NAMALWA (cell line): ENCODE data around the gene RASSF5.
A peak's percentile ranks its signal among the peaks of the same experiment; 100 is the strongest.

ENCODE experiments used
- DNase-seq: peaks from one replicate; pipeline ENCODE4 v3.0.0-alpha.2; 2015; ENCODE audit warnings: low spot score

RASSF5 gene

DNA sequence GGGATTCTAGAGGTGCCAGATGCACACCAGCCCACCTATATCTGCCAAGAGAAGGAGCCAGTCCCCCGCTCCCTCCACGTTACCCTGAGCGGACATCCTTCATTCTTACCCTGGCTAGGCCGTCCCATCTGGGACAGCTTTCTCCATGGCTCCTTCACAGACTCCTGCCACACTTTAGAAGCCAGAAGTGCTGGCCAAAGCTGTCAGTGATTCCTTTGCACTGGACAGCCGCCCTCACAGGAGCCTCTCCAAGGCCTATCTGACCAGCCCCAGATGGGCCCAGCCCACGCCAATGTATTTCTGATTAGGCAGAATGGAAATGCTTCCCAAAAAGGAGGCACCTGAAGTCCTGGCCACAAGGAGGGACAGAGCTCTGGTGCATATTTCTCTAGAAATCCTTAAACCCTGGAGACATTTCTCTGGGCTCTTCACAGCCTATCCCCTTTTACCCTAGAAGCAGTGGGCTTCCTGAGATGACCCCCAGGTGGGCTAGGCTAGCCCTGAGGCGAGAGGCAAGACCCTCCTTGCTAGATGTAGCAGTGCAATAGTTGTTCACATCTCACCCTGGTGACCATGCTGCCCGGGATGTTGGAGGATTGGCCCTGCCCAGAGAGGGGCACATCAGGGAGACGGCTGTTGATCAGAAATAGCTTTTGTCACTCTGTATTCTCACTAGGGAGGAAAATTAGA, 44.1 kb downstream of the RASSF5 start:
- no peak for DNase-seq

DNA sequence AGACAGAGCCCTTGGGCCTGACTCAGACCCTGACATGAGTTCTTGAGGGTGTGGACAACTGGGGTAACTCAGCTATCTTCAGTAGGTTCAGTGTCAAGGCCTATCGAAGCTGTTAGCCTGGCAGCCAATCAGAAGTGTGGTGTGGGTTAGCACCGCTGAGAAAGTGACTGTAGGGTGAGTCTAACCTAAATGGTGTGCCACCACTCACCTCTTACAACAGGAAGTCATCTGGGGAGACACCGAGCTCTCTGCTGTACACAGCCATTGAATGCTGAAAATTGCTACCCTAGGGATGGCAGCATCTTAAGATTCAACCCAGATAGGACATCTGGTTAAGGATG, 44.6 kb downstream of the RASSF5 start:
- DNase-seq = no peak

DNA sequence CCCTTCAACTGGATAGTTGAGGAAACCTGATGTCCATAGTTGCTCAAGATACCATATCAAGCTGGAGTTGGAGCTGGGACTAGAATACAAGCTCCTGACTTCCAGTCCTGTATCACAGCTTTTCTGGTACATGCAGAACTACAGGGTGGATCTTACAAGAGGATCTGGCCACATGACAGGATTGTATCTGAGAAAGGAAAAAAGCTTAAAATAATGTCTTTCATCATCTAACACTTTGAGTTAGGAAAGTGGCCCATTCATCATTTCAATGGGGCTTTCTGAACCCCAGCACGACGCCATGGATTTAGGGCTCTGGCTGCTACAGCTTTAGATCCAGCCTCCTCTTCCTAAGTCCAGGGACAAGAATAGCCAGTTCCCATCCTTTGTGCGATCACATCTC, 46.9 kb downstream of the RASSF5 start:
- no peak for DNase-seq

DNA sequence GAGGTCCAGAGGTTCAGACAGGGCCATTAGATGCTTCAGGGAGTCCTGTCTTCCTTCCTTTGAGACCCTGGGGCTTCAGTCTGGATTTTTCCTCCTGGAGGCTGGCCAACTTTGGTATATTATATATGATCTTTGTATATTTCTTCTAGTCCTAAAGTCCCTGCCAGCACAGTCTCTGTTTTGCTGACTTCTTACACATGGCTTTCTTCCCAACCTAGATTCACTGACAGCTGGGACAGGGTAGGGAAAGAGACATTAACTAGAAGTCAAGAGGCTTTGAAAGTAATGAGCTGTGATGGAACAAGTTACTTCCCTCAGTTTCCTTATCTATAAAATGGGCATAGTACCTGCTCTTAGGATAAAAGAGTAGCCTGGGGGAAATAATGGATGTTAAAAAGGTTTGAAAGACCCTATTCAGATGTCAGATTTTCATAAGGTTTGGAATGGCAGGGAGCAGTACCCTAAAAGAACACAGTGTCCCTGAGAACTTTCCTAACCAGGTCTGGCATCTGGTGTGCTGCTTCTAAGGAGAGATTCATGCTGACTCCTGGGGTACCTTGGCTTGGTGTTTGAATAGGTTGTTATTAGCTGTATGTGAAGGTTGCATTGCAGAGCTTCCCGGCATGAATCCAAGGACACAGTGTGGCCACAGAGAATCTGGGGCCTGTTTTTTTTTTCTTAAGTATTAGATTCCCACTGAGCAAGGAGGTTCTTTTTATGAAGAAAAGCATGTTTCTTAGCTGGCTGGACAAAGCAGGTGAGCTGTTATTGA, 47.6 kb downstream of the RASSF5 start:
- no peak for DNase-seq

DNA sequence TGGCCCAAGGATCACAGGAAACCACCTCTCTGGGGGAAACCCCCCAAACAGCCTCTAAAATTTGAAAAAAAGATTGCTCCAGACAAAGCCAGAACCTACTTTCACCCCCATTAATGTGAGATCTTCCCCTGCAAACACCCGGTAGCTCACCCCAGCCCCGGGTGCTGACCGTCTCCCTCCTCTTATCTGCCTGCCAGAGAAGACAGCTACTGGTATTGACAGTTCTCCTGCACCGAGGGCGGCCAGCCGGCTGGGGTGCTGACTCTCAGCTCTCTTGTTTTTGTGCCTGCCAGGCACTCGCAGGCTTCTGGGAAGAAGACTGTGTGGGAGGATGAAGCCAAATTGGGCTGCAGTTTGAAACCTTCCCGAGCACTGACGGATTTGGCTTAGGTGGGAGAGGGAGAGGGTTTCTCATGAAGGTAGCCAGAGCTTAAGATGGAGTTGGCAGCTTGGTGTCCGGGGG, 48.2 kb downstream of the RASSF5 start:
- DNase-seq = no peak

DNA sequence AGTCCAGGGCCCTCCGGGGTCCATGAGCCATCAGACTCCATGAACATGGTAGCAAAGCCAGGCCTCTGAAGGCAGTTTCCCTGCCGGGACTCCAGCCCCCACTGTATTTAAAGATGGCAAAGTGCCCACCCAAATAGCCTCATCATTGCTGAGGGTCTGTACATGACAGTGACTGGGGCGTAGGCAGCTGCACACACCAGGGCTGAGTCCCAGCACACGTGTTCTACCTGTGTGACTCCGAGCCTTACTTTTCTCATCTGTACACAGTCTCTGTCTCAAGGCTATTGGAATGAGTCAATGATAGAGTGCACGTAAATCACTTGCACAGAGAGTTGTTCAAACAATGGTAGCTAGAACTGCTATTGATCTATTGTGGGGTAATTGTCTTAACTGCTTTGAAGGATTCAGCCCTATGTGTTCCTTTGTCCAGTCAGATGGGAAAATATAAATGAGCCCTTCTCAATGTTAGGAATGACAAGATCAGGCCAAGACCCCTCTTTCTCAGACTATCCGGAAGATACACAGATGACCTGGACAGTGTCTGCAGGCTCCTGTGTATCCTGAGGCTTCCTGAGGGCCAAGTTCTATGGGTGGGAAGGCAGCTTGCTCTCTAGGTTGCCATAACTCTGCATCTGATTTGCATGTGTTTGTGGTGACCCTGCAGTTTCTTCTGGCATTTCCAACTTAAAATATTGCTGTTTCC, 48.9 kb downstream of the RASSF5 start:
- no peak for DNase-seq

DNA sequence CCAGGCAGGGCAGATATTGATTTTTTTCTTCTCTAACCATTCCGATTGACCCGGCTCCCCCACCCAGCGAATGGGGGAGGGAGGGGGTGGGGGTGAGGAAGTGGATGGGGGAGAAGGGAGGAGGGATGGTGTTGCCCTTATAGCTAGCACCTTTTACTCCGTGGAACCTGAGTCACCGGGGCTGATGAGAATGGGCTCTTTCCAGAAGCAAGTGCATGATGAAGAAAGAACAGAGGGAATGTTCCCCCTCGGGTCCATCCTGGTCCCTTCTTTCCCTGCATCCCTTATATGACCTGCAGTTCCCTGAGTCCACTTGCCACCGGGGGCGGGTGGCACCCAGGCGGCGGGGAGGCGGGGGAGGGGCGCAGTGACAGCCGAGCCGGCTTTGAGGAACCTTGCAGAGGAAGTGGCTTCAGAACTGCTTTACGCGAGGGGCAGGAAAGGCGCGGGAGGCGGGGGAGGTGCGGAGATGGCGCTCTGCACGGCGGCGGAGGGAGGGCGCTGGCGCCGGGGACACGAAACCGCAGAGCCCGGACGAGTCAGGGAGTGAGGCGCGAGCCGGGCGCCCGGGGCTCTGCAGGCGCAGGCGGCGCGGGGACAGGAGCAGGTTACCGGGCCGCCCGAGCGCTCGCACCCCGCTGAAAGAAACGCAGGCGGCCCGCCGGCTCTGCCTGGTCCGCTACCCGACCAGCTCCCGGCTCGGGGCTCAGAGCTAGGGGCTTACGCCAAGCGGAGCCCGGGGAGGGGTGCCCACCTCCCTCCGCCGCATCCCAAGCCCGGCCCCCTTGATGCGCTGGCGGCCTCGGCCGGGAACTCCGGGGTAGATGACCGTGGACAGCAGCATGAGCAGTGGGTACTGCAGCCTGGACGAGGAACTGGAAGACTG, 49.7 kb downstream of the RASSF5 start:
- peak; percentile 81 for DNase-seq

DNA sequence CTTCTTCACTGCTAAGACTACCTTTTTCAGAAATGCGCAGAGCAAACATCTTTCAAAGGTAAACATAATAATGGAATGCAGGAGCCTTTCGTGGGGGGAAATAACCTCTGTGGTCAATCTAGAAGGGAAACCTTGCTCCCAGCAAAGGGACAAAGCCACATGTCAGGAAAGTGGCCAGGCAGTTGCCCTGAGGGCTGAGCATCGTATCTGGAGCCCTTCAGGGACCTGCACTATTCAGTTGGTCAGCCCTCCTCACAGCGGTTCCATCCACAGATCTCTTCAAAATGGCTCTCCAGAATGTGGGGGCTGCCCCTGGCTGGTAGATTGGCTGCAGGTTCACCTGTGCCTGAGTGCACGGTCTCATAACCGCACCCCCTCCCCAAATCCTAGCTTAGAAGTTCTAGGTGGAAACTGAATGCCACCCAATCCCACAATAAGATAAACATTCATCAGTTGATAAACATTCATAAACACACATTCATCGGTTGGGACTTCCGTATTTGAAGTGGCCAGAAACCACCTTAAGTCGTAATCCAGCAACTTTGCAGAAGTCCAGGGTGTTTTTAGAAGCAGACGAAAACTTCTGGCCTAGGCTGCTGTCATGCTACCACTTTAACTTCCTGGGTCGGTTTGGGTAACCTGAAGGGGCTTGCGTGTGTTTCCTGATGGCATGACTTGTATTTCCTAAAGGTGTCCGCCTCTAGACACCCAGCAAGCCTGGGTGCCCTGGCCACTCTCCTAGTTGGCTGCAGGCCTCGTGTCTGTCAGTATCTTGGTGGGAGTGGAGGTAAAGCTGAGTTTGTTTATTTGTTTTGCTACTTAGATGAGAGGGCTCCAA, 50.5 kb downstream of the RASSF5 start:
- DNase-seq = peak; percentile 57

DNA sequence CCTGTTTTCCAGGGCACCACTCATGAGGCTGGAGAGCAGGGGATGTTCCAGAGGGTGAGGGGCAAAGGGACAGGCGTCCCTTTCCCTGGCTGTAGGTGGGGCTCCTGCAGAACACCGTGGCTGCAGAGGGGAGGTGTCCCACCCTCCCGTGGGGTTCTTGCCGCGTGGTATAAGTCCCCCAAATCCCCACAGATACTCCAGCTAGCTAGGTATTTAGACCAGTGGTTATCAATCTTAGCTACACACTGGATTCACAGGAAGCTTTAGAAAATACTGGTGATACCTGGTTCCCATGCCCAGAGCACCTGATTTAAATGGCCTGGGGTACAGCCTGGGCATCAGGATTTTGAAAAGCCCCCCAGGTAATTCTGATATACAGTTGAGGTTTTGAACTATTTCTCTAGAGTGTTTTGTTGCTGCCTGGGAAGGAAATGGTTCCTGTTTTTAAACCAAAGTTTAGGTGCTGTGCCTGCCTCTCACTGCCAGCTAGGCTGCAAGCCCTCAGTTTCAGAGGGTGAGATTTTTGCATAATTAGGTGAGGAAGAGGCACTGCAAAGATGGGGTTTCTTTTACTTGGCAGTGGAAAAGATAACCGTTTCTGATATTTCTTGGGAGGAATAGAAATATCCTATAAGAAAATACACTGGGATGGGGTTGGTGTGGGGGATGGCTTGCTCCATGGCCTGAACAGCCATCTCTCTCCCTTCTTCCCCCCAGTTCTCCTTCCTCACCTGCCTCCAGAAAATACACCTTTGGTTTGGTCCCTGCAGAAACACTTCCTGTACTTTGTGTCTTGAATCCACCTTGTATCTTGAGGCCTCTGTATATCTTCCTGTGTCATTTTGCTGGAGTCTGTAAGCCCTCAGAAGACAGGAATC, 51.7 kb downstream of the RASSF5 start:
- DNase-seq = peak; percentile 67

DNA sequence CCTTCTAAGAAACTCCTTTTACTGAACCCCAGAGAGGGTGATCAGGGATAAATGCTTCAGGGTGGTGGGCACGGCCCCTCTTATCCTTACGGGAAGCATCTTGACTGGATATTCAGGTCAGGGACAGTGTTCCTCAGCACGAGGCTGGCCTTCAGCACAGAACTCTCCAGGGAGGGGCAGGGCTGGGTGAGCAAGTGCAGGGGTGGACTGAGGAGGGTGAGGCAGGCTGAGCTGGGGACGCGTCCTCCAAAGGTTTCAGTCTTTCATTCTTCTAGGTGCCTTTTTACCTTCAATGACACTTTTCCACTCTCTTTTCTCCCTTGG, 52.3 kb downstream of the RASSF5 start:
- no peak for DNase-seq

DNA sequence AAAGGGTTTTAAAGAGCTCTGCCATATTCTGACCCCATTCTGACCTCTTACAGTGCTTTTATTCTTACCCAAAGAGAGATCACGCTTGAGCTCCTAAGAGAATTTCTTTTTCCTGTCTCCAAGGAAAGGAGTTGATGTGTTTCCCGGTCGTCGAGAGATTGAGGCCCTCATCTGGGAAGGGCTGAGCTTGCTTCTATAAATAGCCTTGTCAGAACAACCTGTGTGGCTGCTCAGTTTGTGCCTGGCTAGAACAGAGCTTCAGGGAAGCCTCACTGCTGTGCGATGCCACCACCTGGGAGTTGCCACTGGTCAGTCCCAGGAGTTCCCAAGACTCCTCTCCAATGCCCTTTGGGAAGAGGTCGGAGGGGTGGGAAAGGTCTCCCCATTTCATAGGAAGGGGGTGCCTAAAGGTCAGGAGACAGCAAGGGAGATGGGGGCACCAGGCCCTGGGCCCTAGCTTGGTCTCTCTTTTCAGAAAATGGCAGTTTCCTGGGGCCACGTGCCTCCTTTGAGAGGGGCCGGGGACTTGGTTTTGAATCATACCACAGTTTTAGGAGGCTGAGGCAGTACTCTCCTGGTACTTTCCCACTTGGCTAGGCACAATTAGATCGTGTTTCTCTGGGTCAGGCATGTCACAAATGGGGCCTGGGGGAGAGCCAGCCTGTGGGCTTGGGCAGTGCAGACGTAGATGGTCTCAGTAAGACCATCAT, 52.8 kb downstream of the RASSF5 start:
- DNase-seq = no peak

DNA sequence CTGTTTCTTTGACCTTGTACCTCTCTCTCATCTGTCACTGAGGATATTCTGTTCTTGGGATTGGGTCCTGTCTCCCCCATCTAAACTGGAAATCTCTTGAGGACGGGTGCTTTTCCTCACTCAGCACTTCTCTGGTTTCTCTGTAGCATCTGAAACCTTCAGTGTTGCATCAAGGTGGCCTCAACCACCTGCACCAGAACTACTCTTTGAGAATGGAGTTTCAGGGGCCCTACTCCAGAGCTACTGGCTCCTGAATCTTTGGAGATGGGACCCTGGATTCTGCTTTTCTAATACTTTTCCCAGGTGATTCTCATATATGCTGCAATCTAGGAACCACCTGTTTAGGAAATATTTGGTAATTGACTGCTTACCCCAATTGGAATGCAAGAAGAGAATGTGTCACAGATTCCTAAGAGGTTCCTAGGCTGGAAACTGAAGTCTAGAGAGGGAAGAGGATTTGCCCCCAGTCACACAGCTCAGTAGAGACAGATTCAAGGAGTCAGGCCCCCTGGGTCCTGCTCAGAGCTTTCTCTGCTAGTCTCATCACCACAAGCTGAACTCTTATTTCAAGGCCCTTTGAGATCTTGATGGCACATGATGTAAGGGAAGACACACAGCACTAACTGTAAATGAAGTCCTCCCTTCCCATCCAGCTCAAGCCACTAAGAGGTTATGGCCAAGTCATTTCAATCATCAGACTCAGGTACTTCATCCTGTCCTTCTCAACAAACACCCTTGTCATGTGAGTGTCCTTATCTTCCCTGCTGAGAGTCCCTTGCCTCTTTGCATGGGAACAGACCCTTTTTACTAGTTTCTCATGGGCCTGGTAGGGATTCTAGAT, 56.3 kb downstream of the RASSF5 start:
- no peak for DNase-seq

DNA sequence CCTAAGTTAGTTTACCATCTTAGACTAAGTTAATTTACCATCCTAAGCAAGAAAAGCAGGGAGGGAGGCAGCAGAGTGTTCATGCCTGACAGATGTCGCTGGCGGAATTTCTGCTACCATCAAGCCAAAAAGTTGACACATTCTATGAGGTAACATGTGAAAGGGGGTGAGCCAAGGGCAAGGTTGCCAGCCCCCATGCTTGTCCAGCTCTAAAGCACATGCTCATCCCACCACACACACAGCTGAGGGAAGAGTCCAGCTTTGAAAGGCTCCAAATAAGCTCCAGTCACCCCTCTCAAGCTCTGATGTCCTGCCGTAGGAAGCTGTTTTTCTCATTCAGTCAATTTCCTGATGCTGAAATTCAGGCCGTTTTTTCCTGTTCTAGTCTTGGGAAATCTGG, 58.7 kb downstream of the RASSF5 start:
- no peak for DNase-seq

DNA sequence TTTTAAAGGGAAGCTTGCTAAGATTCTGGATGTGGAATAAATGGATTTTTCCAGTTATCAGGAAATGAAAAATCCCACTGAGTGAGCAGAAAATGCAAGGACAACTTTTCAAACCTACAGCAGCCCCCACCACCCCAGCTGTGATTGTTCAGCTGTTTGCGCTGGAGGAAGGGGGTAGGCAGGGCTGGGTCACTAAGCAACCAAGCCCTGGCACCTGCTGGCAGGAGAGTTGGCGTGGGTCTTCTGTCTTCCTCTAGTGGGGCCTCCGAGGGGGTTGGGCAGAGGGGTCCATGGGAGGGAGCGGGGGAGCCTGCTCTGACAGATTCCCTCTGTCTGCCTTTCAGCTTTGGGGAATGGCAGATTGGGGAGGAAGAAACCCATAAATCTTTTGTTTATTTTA, 59.7 kb downstream of the RASSF5 start:
- DNase-seq = no peak

DNA sequence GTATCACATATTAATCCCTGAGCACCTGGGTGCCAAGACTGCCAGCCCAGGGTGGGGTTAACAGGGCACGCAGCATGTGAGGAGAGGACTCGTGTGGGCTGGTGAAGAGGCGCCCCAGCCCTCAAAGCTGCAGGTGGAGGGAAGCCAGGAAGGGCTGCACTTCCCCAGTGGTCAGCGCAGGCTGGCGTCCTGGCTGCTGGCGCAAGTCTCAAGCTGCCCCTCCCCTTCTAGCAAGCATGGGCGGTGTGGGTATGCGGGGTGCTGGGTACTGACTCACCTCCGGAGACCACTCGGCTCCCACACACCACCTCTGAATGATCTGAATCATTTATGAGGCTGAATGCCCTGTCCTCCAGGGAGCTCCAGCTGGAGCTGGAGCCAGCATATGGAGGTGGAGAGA, 60.9 kb downstream of the RASSF5 start:
- no peak for DNase-seq

DNA sequence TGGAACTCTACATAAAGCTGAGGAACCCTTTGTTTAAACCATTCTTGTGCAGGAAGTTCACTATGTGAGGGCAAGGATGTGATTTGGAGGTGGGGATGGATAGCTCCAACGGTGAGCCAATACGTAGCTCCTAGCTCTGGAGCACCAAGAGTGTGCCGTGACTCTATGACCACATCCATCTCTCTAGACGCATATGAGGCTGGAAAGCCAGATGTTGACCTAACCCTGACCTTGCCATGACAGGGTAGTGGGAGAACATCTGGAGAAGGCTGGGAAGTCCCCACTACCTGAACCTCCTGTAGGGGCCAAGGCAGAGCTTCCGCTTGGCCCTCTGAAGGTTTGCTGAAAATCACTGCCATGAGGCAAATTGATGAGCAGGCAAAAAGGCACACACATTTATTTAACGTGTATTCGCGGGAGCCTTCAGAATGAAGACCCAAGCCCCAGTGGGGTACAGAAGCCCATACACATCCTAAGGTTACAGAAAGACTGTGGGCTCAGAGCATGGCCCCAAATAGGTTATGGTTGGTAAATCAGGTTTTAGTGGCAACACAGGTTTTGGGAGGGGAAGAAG, 61.5 kb downstream of the RASSF5 start:
- no peak for DNase-seq

DNA sequence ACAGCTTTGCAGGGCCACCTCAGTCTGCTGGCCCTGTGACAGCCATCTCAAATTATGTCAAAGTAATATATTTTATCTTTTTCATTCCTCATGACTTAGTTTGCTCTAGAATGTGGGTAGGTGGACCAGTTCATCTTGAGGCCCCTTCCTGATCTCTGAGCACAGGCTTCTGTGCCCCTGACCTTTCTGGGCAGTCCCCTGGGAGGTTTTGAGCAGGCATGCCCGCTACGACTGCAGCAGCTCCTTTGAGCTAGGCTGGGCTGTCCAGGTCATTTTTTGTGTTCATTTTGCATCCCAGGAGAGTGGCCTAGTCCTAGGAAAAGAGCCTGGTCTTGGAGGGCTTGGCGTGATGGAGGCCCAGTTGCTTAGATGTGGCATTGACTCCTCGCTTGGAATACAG, 62.2 kb downstream of the RASSF5 start:
- DNase-seq = no peak

DNA sequence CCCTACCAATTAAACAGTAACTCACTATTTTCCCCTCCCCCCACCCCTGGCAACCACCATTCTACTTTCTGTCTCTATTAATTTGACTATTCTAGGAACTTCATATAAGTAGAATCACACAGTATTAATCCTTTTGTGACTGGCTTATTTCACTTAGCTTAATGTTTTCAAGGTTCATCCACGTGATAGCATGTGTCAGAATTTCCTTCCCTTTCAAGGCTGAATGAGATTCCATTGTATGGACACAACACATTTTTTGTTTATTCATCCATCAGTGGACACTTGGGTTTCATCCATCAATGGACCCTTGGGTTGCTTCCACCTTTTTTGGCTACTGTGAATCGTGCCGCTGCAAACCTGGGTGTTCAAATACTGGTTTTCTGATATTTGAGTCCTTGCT, 63.2 kb downstream of the RASSF5 start:
- DNase-seq = no peak
